SK-N-MC (cell line): ENCODE data around the gene TSFM.
A peak's percentile ranks its signal among the peaks of the same experiment; 100 is the strongest.

Source experiments
- DNase-seq: peaks from one replicate; pipeline ENCODE4 v3.0.0-alpha.2; 2011; ENCODE audit warnings: low read depth, low spot score
- H3K27ac ChIP-seq: fragments of 200-600 bp; sonication (generic); 2 replicates; pipeline ENCODE4 v1.5.1; 2016; ENCODE audit warnings: mixed run types
- H3K36me3 ChIP-seq: fragments of 200-600 bp; sonication (generic); 2 replicates; pipeline ENCODE4 v1.6.1; 2017; ENCODE audit warnings: antibody characterized with exemption, low read length, mixed read lengths; ENCODE audit not compliant: insufficient read depth
- H3K4me3 ChIP-seq: fragments of 200-600 bp; sonication (generic); 2 replicates; pipeline ENCODE4 v1.5.1; 2016
- H3K9ac ChIP-seq: fragments of 200-600 bp; sonication (generic); 2 replicates; pipeline ENCODE4 v1.8.0; 2017; ENCODE audit warnings: mixed run types, mixed read lengths; ENCODE audit not compliant: insufficient read length
- H3K9me3 ChIP-seq: fragments of 200-600 bp; sonication (generic); 2 replicates; pipeline ENCODE4 v1.6.1; 2017; ENCODE audit warnings: low read depth, mild to moderate bottlenecking, antibody characterized with exemption, low read length, moderate library complexity, mixed read lengths
- EZH2 ChIP-seq: fragments of 200-600 bp; sonication (generic); IDR thresholded peaks from one replicate; pipeline ENCODE4 v1.6.1; 2017; ENCODE audit warnings: antibody characterized with exemption
- FOXP2 ChIP-seq: optimal IDR thresholded peaks from 2 replicates; pipeline ENCODE3; 2011; ENCODE audit warnings: mild to moderate bottlenecking, moderate library complexity; ENCODE audit not compliant: insufficient read depth; ENCODE audit errors: extremely low read length, control extremely low read depth
- POLR2AphosphoS5 ChIP-seq: IDR thresholded peaks from 2 replicates; pipeline ENCODE4 v1.6.1; 2012; ENCODE audit warnings: mild to moderate bottlenecking, low read depth, low read length, borderline replicate concordance

TSFM gene

GRCh38 chr12:57842342-57843294 is 60.0 kb downstream of the TSFM start:
- H3K9ac ChIP-seq, result no peak overlapping the region
- TF ChIP-seq FOXP2 (no peak), EZH2 (no peak), POLR2AphosphoS5 (no peak)
- DNase-seq, result no peak
- no peaks in the 10 kb centered on the region for H3K36me3 ChIP-seq
- H3K27ac ChIP-seq, result 0 out of 2 replicates have a peak overlapping the region, but pooled peaks have one; percentile 38
- H3K9me3 ChIP-seq, result no peaks in the 10 kb centered on the region
- H3K4me3 ChIP-seq, result peak overlapping the region; percentile 52

DNA sequence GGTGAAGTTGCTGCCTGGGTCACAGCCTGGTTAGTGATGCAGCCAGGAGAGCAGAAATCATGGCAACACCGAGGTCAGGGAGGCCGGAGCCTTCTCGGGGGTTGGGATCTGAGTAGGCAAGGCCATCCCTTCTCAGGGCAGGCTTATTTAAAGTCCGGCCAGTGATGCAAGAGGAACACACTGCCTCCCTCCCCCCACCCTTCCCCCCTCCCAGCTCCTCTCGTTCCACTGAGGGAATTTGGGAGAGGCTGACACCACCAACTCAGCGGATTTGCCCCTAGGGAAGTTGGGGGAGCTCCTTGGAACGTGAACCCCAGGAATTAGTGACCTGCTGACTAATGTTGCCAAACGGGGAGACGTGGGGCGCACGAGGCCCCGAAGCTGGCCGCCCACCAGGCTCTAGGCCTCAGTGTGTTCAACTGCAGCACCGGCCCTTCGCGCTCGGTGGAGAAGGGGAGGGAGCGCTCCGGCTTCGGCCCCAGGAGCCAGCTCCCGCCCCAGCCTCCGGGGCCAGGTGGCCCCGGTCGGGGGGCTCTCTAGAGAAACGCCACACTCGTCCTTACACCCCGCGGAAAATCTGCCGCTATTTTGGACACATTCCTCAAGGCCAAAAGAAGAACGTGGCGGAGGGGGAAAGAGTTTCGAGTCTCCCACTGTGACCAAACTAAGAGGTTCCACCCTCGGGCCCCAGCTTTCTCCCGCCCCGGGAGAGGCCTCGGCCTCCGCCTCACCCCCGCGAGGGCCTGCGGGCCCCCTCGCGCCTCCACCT is 62.3 kb downstream of the TSFM start:
- no peak for TF ChIP-seq EZH2
- no peak for TF ChIP-seq POLR2AphosphoS5
- peak overlapping the region; percentile 97 for H3K4me3 ChIP-seq
- no peak for DNase-seq
- H3K9ac ChIP-seq, result peak overlapping the region; percentile 90
- no peaks in the 10 kb centered on the region for H3K9me3 ChIP-seq
- no peaks in the 10 kb centered on the region for H3K36me3 ChIP-seq
- peak overlapping the region; percentile 74 for H3K27ac ChIP-seq

- TF ChIP-seq EZH2 (no peak), FOXP2 (no peak), POLR2AphosphoS5 (no peak)
- Histone ChIP-seq H3K4me3 (peak overlapping the region; percentile 97), H3K9ac (peak overlapping the region; percentile 90), H3K36me3 (no peaks in the 10 kb centered on the region), H3K27ac (peak overlapping the region; percentile 92), H3K9me3 (no peaks in the 10 kb centered on the region)
- DNase-seq, result no peak
Measured at GRCh38 chr12:57845478-57846284, 63.1 kb downstream of the TSFM start.

- peak overlapping the region; percentile 92 for H3K27ac ChIP-seq
- no peak for DNase-seq
- peak overlapping the region; percentile 97 for H3K4me3 ChIP-seq
- peak overlapping the region; percentile 90 for H3K9ac ChIP-seq
- no peak for TF ChIP-seq POLR2AphosphoS5
- no peak for TF ChIP-seq EZH2
- TF ChIP-seq FOXP2, result no peak
- no peaks in the 10 kb centered on the region for H3K36me3 ChIP-seq
- no peaks in the 10 kb centered on the region for H3K9me3 ChIP-seq
Measured at GRCh38 chr12:57846285-57846576, 63.6 kb downstream of the TSFM start.

GRCh38 chr12:57846577-57847319 is 64.2 kb downstream of the TSFM start, which contains the start of gene CTDSP2:
Gene CTDSP2 (minus strand): TSS chr12:57846729. CDS start chr12:57846435, 294 bp downstream.
- H3K36me3 ChIP-seq, result no peaks in the 10 kb centered on the region
- H3K9me3 ChIP-seq, result no peaks in the 10 kb centered on the region
- H3K27ac ChIP-seq, result peak within 1 kb of the TSS; percentile 92
- peak; percentile 90 for DNase-seq
- H3K4me3 ChIP-seq, result peak within 1 kb of the TSS; percentile 97
- peak within 1 kb of the TSS; percentile 90 for H3K9ac ChIP-seq
- TF ChIP-seq POLR2AphosphoS5, result peak; percentile 92
- TF ChIP-seq FOXP2, result peak; percentile 88
- TF ChIP-seq EZH2, result no peak
